ENCODE measurements around the gene WASF3. TPM values are rescaled to one million over a fixed set of nuclear protein-coding genes. Genes with fewer than 3 reads are reported as not detected.
"Not testable (repeated sequence)": the region's sequence is repeated elsewhere in the genome, so short reads cannot be mapped to it uniquely, and the experiment has no call there.

WASF3 gene
- total and polyA plus RNA-seq, 10 donors, result 1.7 to 16.4 (median 8.4) TPM

GRCh38 chr13:26626271-26626670 lies 68.8 kb downstream of the WASF3 start:
- Histone ChIP-seq H3K9me3 (peaks cover 0 to 33% (median 26%) of the 10 kb centered on the region in 8 donors), H3K27me3 (replicated peaks in 1 of 7) (no peaks in the 10 kb centered on the region), H3K36me3 (peaks cover 0 to 3% (median 0%) of the 10 kb centered on the region in 6 donors), H3K4me3 (no peak overlapping the region), H3K27ac (no peak overlapping the region), H3K4me1 (peaks cover 0 to 3% (median 0%) of the 10 kb centered on the region in 6 donors)
- TF ChIP-seq POLR2A (IDR thresholded peaks at IDR 0.05), result no peak
- TF ChIP-seq CTCF (IDR thresholded peaks at IDR 0.05 in 8 of 11, conservative IDR thresholded peaks at IDR 0.05 in 3 of 11), result no peak
- TF ChIP-seq POLR2AphosphoS5 (IDR thresholded peaks at IDR 0.05), result no peak
- intact Hi-C loops (cut with DNase I; ENCODE audit: low total_unique reads), result no loop called here
- WGBS, 5 donors, result 92 to 97% (median 95%) methylated on average over 2 of the region's 2 CpGs
- DNase-seq, result no peak

GRCh38 chr13:26628706-26629105 lies 71.2 kb downstream of the WASF3 start:
- no peak for TF ChIP-seq CTCF (IDR thresholded peaks at IDR 0.05 in 8 of 11, conservative IDR thresholded peaks at IDR 0.05 in 3 of 11)
- TF ChIP-seq POLR2AphosphoS5 (IDR thresholded peaks at IDR 0.05), result no peak
- Histone ChIP-seq H3K4me3 (no peak overlapping the region), H3K36me3 (no peaks in the 10 kb centered on the region), H3K4me1 (no peaks in the 10 kb centered on the region), H3K9me3 (peaks cover 0 to 39% (median 22%) of the 10 kb centered on the region in 8 donors), H3K27ac (no peak overlapping the region), H3K27me3 (replicated peaks in 1 of 7) (no peaks in the 10 kb centered on the region)
- WGBS, 5 donors, result 94 to 100% (median 96%) methylated on average over 8 of the region's 8 CpGs
- intact Hi-C loops (cut with DNase I; ENCODE audit: low total_unique reads), result no loop called here
- DNase-seq, result no peak

- no peaks in the 10 kb centered on the region for H3K27me3 ChIP-seq (replicated peaks in 1 of 7)
- 64 to 73% (median 70%) methylated on average over 5 of the region's 5 CpGs for WGBS, 5 donors
- no peaks in the 10 kb centered on the region for H3K36me3 ChIP-seq
- H3K9me3 ChIP-seq, result peaks cover 0 to 32% (median 16%) of the 10 kb centered on the region in 8 donors
- intact Hi-C loops (cut with DNase I; ENCODE audit: low total_unique reads), result no loop called here
- TF ChIP-seq CTCF (IDR thresholded peaks at IDR 0.05 in 8 of 11, conservative IDR thresholded peaks at IDR 0.05 in 3 of 11) (no peak), POLR2AphosphoS5 (IDR thresholded peaks at IDR 0.05) (no peak), POLR2A (IDR thresholded peaks at IDR 0.05) (no peak)
- no peak overlapping the region for H3K4me3 ChIP-seq
- H3K27ac ChIP-seq, result no peak overlapping the region
- no peaks in the 10 kb centered on the region for H3K4me1 ChIP-seq
- no peak for DNase-seq
Measured at GRCh38 chr13:26629260-26629825, 71.9 kb downstream of the WASF3 start.

GRCh38 chr13:26635634-26636033 lies 78.2 kb downstream of the WASF3 start:
- peaks cover 0 to 18% (median 1%) of the 10 kb centered on the region in 8 donors for H3K9me3 ChIP-seq
- H3K27me3 ChIP-seq (replicated peaks in 1 of 7); H3K27ac ChIP-seq; H3K36me3 ChIP-seq; intact Hi-C loops (cut with DNase I; ENCODE audit: low total_unique reads); H3K4me3 ChIP-seq; H3K4me1 ChIP-seq; DNase-seq: not testable (repeated sequence)
- 87 to 98% (median 91%) methylated on average over 4 to 6 of the region's 6 CpGs for WGBS, 5 donors

GRCh38 chr13:26636073-26636472 lies 78.6 kb downstream of the WASF3 start:
- H3K36me3 ChIP-seq; H3K27ac ChIP-seq; H3K4me1 ChIP-seq; H3K4me3 ChIP-seq; intact Hi-C loops (cut with DNase I; ENCODE audit: low total_unique reads); H3K27me3 ChIP-seq (replicated peaks in 1 of 7); DNase-seq: not testable (repeated sequence)
- peaks cover 0 to 18% (median 1%) of the 10 kb centered on the region in 8 donors for H3K9me3 ChIP-seq
- WGBS, 5 donors, result 74 to 82% (median 75%) methylated on average over 7 to 8 of the region's 8 CpGs

All from spleen (tissue), 11 donors.